T47D (cell line): ENCODE data around the gene SCN3B.
A peak's percentile ranks its signal among the peaks of the same experiment; 100 is the strongest.

Experiments
- DNase-seq, 2 experiments: peaks; one replicate each; pipeline versions ENCODE4 v3.0.0 to v3.0.0-alpha.2; 2011 to 2012; ENCODE audit warnings: low read depth in 1 of 2, low spot score in 1 of 2
- JUND ChIP-seq: IDR thresholded peaks from 2 replicates; pipeline ENCODE4 v1.6.1; 2012; ENCODE audit warnings: low read depth
- in situ Hi-C: cut with HindIII; loops from 2 replicates; pipeline ENCODE4 v1.10.0; 2016; ENCODE audit warnings: low sequenced_read_pairs, low pct_unique_long_range_greater_than_20kb

SCN3B gene, protein sequence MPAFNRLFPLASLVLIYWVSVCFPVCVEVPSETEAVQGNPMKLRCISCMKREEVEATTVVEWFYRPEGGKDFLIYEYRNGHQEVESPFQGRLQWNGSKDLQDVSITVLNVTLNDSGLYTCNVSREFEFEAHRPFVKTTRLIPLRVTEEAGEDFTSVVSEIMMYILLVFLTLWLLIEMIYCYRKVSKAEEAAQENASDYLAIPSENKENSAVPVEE

DNA sequence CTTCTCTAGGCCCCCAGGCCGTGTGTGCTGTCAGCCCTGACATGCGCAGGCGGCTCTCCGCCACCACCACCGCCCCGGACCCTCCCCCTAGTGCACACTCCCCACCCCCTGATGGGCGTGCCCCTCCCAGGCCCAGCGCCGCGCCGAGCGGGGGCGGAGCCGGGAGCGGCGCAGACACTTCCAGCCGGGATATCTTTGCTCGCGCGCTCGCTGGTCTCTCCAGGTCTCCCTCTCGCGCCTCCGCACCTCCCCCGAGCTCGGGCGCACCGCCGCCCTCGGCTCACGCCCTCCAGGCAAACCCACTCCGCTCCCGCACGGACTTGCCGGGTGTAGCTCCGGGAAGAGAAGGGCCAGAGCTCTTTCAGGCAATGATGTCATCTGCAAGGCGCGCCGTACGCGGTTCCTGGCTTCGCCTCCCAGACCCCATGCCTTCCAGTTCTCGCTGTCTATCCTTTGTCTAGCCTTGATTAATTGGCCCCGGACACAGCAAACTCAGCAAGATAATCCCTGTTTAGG lies at the start of gene SCN3B:
Gene SCN3B, minus strand, starts transcription at position 59 of the 516 bp plus-strand sequence. CDS start 823 bp downstream, outside the sequence.
- TF ChIP-seq JUND = no peak
- in situ Hi-C loops = no loop called here
- no peak for DNase-seq

DNA sequence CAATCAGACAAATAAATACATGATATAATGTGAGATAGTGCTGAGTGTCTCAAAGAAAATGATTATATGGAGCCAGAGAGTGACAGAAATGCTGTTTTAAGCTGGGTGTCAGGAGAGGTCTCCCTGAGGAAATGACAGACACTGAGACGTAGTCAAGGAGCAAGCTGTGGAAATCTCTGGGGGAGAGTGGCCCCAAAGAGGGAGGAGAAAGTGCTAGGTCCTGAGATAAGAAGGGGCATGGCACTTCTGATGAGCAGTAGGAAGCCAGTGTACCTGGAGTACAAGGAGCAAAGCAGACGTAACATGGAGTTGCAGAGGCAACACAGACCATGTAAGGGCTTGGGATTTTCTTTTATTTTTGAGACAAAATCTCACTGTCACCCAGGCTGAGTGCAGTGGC lies 48.3 kb upstream of the SCN3B start:
- in situ Hi-C loops = no loop called here
- no peak for TF ChIP-seq JUND

DNA sequence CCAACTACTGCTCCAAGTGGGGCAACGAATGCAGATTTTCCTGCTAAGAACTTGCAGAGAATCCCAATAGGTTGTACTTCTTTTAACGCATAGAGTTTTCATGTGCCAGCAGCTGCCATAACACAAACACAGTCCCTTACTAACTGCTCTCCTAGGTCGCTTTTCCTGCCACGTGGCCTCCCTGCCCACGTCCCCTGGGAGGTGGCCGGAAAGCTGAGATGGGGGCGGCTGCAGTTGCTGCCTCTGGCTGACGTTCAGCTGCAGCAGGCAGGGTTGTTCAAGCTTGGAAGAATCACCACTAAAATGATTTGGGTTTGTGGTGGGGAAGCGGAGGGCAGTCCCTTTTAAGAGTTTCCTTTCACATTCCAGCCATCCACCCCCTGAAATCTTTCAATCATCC lies 47.7 kb upstream of the SCN3B start:
- TF ChIP-seq JUND = no peak
- no peak for DNase-seq
- in situ Hi-C loops = no loop called here

More for the DNA sequence above, 48.3 kb upstream of the SCN3B start:
- DNase-seq = no peak

DNA sequence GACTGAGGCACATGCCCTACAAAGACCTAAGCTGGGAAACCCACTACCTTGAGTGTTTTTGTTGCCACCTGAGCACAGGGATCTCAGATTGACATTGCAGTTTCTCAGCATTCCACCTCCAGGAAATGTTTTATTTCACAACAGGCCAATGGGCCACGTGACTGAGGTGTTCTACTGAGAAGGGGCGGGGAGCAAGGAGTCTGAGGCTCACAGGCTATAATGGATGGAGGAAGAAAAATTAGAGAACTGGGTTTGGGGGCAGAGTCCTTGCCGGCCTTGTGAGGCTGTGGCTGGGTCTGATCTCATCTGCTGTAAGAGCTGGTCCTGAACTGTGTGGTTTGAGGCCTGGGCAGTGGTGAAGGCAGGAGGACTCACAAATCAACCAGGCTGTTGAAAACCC lies 46.3 kb upstream of the SCN3B start:
- peak in 1 of 2 experiments; percentile 29 for DNase-seq
- no peak for TF ChIP-seq JUND
- in situ Hi-C loops = no loop called here

DNA sequence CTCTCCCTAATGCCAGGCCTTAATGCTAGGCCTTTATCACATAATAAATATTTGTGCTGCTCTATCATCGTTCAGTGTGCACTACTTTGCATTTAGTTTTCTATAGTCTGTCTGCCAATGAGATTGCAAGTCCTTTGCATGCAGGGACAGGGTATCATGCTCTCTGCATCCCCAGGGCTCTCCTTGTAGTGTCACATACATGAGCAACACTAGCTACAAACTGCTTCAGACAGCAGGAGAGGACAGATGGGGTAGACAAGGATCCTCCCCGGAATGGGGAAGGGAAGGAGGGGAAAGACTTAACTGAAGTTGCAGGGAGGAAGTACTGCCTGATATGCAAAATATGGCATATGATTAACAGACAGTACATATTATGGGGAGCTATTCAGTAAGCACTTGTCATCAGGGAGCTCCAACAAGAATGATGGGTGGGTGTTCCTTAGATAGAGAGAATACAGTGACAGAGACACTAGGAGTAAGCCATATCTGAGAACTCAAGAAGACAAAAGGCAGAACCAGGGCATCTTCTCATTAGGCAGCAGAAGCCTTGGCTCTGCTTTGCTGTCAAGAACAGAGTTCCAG lies 44.2 kb upstream of the SCN3B start:
- TF ChIP-seq JUND = no peak
- in situ Hi-C loops = no loop called here

DNA sequence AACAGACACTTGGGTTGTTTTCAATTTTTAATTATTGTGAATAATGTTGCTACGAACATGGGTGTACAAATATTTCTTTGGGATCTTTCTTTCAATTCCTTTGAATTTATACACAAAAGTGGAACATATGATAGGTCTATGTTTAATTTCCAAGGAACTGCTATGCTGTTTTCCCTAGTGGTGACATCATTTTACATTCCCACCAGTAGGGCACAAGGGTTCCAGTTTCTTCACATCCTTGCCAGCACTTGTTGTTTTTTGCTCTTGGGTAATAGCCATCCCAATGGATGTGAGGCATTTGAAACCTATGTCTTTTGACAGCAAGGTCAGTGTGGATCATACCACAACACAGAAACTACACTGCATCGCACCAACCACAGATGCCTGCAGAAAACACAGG lies 41.8 kb upstream of the SCN3B start:
- in situ Hi-C loops = no loop called here
- TF ChIP-seq JUND = no peak
- peak in 1 of 2 experiments; percentile 21 for DNase-seq

More for the DNA sequence above, 44.2 kb upstream of the SCN3B start:
- no peak for DNase-seq

DNA sequence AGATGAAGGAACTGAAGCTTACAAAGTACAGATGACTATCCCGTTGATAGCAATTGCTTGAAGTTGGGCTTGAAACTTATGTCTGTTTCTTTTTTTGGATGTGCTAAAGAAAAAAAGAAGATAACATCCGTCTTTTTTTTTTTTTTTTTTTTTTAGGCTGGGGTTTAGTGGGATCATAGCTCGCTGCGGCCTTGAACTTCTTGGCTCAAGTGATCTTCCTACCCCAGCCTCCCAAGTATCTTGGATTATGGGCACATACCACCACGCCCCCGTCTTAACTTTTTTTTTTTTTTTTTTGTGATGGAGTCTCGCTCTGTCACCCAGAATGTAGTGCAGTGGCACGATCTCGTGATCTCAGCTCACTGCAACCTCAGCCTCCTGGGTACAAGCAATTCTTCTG lies 40.8 kb upstream of the SCN3B start:
- no peak for TF ChIP-seq JUND
- in situ Hi-C loops = no loop called here
- DNase-seq = no peak

DNA sequence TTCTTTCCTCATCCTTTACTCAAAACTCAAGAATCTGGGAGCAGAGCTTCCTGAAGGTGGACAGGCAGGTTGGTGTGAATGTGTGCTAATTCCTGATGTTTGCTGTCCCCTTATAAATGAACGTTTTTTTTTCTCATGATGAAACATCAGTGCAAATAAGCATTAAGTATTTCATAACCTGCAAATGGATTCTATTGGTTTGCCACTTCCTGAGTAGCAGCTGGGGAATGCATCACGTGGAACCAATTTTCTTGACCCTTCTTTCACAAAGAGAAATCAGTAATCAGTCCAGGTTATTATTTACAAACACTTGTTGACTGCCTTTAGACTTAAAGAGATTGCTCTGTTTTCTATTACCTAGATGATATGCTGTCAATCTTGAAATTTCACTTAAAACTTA lies 40.1 kb upstream of the SCN3B start:
- no peak for TF ChIP-seq JUND
- in situ Hi-C loops = no loop called here
- DNase-seq = no peak

DNA sequence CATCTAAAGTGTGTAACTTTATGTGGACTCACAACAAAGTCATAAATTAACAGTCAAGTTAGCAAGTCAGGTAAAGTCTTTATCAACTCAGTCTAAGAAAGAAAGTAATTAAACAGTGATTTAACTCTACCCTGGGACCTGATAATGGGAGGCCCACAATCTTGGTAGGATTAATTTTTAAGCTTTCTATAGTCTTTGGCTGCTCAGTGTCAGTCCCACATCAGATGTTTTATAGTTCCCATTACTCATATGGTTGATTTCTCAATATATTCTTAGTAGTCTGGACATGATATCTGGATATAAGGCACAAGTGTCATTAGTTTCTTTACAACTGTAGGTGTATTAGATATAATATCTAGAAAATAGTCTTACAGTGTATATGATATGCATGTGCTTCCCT lies 38.5 kb upstream of the SCN3B start:
- in situ Hi-C loops = no loop called here
- no peak; the same call in 1 of the 2 replicates for TF ChIP-seq JUND
- DNase-seq = no peak

DNA sequence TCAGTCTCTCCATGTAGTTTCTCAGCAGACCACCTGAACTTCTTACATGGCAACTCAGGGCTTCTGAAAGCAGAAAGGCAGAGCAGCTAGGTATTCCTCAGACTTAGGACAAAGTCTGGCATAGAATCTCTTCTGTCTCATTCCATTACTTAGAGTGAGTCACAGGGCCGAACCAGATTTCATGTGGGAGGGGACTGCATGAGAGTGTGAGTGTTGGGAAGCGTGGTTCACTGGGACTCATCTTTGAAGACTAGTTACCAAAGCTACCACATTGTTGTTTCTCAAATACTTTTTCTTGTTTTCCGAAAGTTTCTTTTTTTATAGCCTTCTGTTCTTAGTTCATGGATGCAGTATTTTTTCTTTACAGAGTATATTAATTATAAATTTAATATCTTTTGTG lies 36.1 kb upstream of the SCN3B start:
- no peak for TF ChIP-seq JUND
- in situ Hi-C loops = no loop called here
- no peak for DNase-seq

DNA sequence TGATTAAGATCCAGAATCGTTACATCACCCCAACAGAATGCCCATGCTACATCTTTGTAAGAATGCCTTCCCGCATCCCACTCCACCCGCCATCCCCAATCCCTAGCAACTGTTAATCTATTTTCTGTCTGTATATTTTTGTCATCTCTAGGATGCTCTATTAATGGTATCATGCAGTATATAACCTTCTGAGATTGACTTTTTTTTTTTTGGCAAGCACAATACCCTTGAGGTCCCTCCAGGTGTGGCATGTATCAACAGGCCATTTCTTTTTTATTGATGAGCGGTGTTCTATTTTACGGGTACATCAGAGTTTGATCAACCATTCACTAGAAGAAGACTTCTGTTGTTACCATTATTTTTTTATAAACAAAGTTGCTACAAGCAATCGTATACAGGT lies 30.2 kb upstream of the SCN3B start:
- no peak for DNase-seq
- TF ChIP-seq JUND = no peak
- in situ Hi-C loops = no loop called here

DNA sequence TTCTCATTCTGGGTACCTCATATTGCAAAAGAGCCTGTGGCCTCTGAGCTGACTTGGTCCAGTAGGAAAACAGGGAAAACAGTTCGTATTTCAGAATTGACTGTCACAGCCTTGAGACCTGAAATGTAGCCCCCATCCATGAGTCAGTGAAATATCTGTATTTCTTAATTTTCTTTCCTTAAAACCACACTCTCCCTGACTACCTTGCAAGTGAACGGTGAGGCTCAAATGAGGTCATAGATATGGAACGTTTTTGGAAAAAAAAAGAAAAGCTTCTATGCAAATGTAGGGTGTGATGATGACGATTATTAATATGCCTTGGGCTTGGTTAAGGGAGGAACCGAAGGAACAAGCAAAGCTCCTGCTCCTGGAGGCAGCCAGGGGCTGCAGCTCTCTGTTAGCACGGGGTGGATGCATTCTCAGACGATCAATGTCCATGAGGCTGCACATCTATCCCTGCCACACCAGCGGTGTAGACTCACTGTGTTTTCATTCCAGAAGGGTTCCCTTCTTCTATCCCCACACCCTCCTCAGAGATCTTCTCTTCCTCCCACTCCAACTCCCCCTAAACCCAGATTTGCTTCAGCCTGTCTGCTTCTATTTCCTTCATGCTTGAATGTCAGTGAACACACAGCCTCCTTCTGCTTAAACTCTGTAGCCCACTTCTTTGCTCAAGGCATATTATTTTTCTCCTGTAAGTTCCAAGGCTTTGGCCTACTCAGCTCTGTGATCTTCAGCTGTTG lies 29.2 kb upstream of the SCN3B start:
- TF ChIP-seq JUND = no peak
- DNase-seq = no peak
- in situ Hi-C loops = no loop called here
